NCI-H2081 (cell line): ENCODE measurements around the gene CNOT8.
A peak's percentile ranks its signal among the peaks of the same experiment; 100 is the strongest.
"Not testable (repeated sequence)": the region's sequence is repeated elsewhere in the genome, so short reads cannot be mapped to it uniquely, and the experiment has no call there.

Source experiments
- DNase-seq, 2 experiments: peaks; one replicate each; lab custom pipeline; 2025; lab: John Stamatoyannopoulos, UW

CNOT8 gene

DNA sequence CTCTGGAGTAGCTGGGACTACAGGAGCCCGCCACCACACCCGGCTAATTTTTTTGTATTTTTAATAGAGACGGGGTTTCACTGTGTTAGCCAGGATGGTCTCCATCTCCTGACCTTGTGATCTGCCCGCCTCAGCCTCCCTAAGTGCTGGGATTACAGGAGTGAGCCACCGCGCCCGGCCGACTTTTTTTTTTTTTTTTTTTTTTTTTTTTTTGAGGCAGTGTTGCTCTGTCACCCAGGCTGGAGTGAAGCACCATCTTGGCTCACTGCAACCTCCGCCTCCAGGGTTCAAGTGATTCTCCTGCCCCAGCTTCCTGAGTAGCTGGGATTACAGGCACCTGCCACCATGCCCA is 22.8 kb upstream of the CNOT8 start:
- not testable (repeated sequence) for DNase-seq

DNA sequence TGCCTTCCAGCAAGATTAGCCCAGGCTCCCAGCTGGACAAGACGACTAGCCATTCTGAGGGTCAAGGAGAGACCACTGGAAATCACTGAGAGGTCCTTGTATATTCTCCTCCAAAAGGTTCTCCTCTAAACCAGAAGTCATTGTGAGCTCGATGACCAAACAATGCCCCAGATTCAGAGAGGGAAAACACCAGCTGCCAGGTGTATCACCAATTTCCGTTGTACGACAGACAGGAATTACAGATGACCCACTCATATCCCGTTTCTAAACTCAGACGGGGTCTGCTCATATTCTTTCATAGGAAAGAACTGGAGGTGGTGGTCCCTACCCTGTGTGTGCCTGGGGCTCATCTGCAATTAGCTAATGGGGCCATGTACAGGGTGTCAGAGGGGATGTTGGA is 22.2 kb upstream of the CNOT8 start:
- no peak for DNase-seq

DNA sequence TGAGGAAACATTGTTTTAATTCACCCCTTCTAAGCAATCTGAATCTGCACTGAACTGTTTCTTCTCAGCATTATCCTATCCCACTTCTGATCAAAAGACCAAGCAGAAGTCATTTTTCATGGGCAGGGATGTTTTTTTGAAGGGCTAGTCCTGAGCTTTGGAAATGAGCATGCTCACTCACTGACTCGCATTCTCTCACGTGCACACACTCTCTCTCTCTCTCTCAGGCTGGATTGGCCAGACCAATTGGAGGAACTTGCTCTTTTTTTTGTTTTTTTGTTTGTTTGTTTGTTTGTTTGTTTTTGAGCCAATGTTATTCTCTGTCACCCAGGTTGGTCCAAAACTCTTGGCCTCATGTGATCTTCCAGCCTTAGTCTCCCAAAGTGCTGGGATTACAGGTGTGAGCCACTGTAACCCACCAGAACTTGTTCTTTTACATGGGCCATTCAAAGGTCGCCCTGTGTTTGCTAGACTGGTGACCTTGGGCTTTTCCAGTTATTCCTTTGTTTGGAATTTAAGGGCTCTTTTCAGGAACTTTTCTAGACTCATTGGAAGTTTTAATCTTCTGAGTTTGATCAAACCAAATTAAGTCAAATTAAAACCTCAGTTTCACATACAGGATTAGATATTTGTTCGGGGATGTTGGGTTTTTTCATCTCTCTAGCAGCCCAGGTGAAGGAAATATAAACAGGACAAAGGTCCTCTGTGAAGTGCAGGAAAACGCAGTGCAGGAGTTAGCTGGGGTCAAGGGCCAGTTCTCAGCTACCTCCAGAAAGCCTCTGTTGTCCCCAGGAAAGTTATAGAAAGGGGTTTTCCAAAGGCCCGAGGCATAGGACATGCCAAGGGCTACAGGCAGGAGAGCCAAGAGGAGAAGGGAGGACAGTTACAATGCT is 21.2 kb upstream of the CNOT8 start:
- DNase-seq: no peak

GRCh38 chr5:154840435-154841272 is 17.8 kb upstream of the CNOT8 start:
- no peak for DNase-seq

GRCh38 chr5:154841273-154841661 is 17.2 kb upstream of the CNOT8 start:
- DNase-seq: no peak

DNA sequence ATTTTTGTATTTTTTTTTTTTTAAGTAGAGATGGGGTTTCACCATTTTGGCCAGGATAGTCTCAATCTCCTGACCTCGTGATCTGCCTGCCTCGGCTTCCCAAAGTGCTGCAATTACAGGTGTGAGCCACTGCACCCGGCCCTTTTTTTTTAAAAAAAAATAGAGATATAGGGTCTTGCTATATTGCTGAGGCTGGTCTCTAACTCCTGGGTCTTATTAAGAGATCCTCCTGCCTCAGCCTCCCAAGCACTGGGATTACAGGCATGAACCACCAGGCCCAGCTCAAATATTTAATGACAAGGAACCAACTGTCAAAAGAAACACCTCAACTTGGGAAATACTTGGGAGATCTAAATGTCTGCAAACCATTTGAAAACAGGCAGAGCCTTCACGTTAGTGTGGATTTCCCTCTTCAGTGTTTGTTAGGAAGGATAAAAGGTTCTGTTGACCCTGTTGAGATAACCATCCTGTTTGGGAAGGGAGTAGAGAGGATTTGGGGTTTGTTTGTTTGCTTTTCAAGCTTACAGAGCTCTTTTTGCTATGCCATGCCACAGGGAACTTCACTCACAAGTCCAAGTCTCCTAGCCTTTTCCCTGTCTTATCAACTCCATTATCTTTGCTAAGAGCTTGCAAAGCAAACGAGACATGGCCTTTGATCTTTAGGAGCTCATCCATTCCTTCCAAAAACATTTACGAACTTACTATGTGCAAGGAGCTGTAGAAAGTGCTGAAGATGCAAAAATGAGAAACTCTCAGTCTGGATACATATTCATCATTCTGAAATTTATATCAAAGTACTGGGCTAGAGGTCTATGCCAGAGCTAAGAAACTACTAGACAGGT is 15.5 kb upstream of the CNOT8 start:
- no peak for DNase-seq

- DNase-seq: peak; percentile 10 to 55
Observed at GRCh38 chr5:154844809-154845208, 13.6 kb upstream of the CNOT8 start.

GRCh38 chr5:154849264-154849785 is 9.1 kb upstream of the CNOT8 start:
- DNase-seq: no peak

GRCh38 chr5:154849791-154850201 is 8.6 kb upstream of the CNOT8 start:
- DNase-seq: no peak

- no peak for DNase-seq
Observed at GRCh38 chr5:154850255-154851062, 8.0 kb upstream of the CNOT8 start, which contains the start of gene FAXDC2. Gene FAXDC2, minus strand, starts transcription at chr5:154850603. Its CDS starts 12,425 bp downstream, at chr5:154838178.

GRCh38 chr5:154851351-154851750 is 7.1 kb upstream of the CNOT8 start:
- DNase-seq: no peak

GRCh38 chr5:154857530-154858296 is 714 bp upstream of the CNOT8 start:
- DNase-seq: peak; percentile 96 to 97

DNA sequence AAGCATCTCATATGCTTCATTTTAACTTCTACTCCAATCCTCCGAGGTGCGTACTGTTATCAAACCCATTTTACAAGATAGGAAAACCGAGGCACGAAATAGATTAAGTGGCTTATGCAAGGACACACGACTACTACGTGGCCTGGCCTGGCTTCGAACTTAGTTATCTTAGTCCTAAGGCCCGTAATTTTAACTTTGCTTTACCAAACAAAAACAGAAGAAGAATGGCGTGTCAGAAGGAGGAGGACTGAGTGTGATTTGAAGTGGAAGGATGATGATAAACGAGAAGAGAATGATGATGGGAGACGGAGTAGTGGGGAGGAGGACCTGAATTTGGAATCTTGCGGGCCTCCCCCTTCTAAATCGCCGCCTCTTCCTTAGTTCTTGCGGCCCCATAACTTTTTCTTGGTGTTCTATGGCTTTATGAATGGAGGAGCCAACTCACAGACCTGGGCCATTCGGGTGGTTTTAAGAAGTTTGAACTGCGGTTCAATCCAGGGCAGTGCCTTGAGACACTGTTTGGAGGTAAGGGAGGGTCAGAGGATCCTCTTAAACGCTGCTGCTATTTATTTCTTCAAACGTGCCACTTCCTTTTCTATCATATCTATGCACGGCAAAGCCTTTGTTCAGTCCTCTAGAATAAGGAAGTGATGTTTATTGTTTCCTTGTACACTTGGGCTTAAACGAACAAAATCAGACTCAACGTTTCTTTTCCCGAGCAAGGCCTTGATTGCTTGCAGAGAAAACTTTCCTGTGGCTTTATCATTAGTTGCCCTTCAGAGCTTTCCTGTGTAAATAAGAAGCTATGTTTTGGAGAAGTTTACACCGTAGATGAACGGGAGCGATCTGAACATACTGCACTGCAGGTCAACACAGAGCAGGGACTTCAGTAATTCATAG is 795 bp downstream of the CNOT8 start:
- DNase-seq: no peak

DNA sequence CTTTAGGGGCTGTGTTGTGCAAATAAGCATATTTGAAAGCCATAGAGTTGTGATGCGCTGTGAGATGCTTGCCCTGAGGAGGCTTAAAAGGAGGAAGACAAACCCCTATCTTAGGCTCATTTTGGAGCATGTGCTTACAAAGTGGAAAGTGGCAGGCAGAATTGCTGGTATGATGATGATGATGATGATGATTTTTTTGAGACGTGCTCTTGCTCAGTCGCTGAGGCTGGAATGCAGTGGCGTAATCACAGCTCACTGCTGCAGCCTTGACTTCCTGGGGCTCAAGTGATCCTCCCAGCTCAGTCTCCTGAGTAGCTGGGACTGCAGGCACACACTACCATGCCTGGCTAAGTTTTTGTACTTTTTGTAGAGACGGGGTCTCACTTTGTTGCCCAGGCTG is 1.7 kb downstream of the CNOT8 start:
- DNase-seq: no peak

- no peak for DNase-seq
Observed at GRCh38 chr5:154860765-154861164, 2.3 kb downstream of the CNOT8 start.

- no peak for DNase-seq
Observed at GRCh38 chr5:154861946-154862345, 3.5 kb downstream of the CNOT8 start.

GRCh38 chr5:154862766-154863165 is 4.3 kb downstream of the CNOT8 start:
- DNase-seq: no peak

- DNase-seq: no peak
Observed at GRCh38 chr5:154863291-154864080, 5.1 kb downstream of the CNOT8 start.
